GF-D8 (cell line): ENCODE results near the gene MAP3K20.
"Not testable (repeated sequence)": the region's sequence is repeated elsewhere in the genome, so short reads cannot be mapped to it uniquely, and the experiment has no call there.

Experiments
- DNase-seq: peaks from one replicate; lab custom pipeline; 2025; lab: John Stamatoyannopoulos, UW

Gene MAP3K20

DNA sequence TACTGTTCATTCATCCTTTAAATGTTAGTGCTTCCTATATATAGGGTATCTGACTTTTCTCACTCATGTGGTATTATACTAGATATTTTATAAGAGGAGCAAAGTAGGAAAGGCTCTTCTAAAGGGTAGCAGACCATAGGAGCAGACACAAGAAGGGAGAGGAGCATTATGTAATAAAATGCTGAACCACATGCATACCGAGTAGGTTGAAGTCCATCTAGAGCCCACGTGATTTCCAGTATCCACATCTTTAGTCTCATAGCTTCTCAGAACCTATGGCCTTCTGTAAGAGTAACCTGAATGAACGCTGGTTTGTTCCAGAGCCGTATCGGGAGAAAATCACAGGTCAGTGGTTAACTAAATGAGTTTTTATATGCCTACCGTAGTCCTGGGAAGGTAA lies 85.9 kb downstream of the MAP3K20 start:
- DNase-seq, result no peak

DNA sequence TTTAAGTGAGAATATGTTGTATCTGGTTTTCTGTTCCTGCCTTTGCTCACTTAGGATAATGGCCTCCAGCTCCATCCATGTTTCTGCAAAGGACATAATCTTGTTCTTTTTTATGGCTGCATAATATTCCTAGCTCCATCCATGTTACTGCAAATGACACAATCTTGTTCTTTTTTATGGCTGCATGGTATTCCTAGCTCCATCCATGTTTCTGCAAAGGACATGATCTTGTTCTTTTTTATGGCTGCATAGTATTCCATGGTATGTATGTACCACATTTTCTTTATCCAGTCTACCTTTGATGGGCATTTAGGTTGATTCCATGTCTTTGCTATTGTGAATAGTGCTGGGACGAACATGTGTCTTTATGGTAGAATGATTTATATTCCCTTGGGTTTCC lies 87.7 kb downstream of the MAP3K20 start:
- DNase-seq, result not testable (repeated sequence)

DNA sequence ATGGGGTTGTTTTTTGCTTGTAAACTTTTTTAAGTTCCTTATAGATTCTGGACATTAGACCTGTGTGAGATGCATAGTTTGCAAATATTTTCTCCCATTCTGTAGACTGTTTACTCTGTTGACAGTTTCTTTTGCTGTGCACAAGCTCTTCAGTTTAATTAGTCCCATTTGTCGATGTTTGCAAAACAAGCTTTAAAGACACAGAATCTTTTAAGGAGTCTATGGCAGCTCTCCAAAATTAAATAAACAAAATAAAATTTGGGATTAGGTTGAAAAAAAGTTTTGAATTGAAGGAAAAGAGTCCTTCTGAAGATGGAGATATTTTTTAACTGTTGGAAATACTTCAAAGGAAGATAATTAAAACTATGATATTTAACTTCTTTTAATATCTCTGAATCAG lies 88.8 kb downstream of the MAP3K20 start:
- no peak for DNase-seq

DNA sequence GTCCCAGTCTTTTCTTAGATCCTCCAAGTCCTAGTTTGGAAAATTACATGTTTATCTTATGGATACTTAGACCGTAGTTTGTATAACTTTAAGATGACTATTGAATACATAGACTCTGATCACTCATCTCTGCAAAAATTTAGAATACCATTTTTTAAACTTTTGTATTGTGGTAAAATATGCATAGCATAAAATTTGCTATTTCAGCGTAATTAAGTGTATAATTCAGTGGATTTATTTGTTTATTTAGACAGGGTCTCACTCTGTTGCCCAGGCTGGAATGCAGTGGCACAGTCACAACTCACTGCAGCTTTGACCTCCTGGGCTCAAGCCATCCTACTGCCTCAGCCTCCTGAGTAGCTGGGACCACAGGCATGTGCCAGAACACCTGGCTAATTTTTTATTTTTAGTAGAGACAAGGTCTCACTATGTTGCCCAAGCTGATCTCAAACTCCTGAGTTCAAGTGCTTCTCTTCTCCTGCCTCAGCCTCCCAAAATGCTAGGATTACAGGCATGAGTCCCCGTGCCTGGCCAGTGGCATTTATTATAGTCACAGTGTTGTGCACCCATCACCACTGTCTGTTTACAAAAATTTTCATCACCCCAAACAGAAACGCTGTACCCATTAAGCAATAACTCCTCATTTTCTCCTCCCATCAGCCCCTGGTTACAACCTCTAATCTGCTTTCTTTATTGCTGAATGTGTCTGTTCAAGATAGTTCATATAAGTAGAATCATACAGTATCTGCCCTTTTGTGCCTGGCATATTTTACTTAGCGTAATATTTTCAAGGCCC lies 90.0 kb downstream of the MAP3K20 start:
- DNase-seq, result no peak

DNA sequence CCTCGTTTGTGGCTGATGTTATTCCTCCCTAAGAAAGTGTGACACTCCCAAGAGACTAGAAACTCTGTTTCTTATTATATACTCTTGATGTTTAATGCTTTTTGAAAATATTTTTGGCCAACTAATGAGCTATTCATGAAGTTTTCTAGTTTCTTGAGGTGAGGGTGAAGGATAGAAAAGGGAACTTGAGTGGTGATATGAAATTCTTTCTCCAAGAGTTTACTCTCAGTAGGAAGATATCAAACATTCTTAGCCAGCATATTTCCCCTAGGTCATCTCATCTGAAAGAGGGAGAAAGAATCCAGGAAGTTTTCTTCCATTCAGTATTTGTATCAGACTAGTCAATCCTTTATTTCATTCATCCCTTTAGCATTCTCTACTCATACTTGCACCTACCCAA lies 95.7 kb downstream of the MAP3K20 start:
- DNase-seq, result no peak

DNA sequence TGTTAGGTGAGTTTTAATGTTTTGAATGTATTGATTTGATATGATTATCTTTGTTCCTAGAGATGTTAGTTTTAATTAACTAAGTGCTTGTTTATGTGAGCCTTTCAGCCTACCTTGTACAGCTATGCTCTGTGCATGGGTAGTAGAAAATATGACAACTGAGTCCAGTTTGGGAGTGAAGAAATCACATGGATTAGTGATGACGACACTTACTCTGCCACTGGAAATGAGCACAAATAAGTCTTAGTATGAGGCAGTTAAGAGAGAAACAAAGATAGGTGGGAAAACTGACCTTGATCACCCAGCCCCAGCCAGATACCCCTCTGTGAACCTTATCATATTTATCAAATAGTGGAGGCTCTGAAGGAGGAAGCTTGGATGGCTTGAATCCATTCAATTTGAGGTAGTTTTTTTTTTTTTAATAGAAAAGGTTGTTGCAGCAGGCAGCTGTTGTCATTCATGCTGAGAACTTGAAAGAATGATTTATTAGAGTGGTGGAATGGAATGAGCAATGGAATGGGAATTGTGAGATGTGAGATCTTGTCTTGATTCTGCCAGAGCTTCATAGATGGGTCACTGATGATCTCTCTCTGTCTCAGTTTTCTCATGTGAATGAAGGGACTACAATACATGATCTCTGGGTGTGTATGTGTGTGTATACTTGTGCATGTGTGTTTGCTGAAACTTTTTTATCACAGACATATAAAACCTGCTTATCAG lies 96.4 kb downstream of the MAP3K20 start:
- no peak for DNase-seq

DNA sequence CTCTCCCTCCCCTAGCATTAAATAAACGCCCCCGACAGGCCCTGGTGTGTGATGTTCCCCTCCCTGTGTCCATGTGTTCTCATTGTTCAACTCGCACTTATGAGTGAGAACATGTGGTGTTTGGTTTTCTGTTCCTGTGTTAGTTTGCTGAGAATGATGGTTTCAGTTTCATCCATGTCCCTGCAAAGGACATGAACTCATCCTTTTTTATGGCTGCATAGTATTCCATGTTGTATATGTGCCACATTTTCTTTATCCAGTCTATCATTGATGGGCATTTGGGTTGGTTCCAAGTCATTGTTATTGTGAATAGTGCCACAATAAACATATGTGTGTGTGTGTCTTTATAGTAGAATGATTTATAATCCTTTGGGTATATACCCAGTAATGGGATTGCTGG lies 98.7 kb downstream of the MAP3K20 start:
- not testable (repeated sequence) for DNase-seq

DNA sequence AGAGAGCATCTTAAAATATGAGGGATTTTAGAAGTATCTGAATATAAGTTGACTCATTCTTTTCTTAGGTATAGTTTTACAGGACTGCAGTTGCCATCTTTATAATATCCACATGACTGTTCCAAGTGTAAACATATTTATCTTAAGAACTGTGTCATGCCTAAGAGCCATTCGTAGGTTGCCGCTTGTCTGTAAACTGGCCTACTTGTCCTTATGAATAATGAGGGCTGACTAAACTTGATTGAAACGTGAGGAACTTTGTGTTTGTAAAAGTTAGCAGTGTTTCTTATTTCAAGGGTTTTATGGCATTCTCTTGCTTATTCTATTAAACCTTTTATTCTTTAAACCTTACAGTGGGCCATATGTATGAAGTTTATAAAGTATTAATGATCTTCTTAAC lies 99.6 kb downstream of the MAP3K20 start:
- no peak for DNase-seq

DNA sequence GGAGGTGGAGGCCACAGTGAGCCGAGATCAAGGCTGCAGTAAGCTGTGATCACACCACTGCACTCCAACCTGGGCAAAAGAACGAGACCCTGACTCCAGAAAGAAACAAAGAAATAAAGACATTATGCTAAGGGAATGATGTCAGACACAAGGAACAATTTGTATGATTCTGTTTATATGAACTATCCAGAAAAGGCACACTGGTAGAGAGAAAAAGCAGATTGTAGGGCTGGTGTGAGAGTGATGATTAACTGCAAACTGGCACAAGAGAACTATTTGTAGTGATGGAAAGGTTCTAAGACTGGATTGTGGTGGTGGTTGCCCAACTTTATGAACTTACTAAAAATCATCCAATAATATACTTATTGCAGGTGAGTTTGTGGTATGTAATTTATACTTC lies 106.3 kb downstream of the MAP3K20 start:
- DNase-seq, result no peak

DNA sequence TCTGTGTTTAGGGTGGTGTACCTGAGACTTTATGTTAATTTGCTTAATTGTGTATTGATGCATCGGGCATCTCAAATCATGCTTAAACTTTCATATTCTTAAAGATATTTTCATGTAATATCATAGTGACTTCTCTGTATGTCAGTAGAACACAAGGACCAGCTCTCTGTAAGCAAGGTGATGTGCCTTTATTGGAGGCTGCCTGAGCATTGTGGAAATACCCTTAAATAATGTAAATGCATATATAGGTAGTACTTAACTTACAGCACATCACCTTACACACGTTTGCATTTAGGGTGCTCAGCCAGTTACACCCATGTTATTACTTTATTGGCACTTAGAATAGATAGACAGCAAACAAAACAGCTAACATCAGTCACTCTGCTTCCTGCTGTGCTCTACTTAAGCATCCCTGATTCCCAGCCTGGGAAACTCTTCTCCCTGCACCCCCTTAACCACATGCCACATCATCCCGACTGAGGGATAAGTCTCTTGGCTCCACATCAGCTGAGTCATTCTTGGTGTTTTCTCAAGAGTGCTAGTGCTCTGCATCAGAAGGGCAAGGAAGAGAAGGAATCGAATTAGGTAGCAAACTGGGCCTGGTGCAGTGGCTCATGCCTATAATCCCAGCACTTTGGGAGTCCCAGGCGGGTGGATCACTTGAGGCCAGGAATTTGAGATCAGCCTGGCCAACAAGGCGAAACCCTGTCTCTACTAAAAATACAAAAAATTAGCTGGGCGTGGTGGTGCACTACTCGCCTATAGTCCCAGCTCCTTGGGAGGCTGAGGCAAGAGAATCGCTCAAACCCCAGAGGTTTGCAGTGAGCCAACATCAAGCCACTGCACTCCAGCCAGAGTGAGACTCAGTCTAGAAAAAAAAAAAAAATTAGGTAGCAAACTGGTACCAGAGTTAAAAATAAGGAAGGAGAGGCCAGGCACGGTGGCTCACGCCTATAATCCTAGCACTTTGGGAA lies 108.7 kb downstream of the MAP3K20 start:
- no peak for DNase-seq

DNA sequence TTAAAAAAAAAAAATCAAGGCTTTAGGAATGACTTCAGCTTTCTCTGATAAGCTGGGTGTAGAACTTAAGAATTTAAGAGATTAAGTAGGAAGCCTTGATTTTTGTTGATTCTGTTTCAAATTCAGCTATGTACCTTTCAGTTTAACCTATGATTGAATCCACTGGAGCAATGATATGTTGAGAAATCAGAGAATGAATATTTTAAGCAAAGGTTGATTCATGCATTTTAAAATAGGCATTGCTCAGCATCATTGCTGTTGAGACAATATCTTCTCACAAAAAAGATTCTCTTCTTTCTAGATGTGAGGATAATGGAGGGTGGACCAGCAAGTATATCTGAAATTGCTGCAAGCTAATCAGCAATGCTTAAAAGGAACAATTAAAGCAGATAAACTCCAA lies 109.8 kb downstream of the MAP3K20 start:
- DNase-seq, result no peak

DNA sequence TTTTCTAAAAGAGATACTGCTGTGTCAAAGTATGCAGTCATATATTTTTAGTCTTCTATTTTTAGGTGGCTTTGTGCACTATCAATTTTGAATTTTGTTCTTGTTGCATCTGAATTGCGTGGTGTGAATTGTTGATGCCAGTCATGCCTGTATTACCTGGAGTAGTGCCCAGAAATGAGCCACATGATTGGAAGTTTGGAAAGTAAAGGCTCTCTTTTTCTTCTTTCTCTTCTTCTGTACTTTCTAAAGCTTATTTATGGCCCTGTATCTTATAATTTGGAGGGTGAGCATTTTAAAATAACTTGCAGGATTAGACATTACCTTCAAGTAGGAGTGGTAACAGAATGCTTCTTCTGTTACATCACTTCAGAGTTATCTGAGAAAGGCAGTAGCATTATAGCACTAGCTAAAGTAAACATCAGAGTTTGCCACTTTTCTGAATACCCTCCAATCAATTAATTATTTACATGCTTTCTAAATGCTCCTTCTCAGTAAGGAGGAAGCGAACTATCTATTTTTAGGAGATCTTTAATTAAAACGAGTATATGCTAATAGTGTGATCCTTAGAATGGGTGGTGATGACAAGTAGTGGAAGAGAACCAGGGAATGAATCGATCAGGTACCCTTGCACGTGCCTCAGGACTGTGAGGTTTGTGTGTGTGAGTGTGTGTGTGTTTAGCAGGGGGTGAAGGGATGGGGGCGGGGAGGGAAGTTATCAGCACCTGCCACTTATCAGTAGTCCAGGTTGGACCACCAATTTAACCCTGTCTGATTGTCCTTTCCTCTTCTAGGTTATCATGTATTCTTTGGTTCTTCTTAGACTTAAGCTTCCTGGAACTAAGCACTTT lies 112.5 kb downstream of the MAP3K20 start:
- DNase-seq, result no peak

DNA sequence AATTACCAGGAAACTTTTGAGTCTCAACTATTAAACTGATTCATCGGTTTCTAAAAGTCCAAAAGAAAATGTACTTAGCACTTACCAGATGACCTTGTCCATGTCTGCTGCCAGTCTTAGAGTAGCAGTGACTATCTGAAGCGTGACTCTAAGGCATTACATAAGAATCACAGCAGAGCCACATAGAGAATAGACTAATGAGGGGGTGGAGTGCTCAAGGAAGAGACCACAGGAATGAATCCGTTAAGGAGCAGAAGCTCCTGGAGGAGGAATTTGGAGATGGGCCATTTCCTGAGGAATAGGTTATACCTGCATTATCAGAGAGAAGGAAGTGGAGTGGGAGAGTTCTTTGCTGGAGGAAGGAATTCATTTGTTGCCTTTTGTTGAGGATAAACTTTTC lies 116.0 kb downstream of the MAP3K20 start:
- no peak for DNase-seq

DNA sequence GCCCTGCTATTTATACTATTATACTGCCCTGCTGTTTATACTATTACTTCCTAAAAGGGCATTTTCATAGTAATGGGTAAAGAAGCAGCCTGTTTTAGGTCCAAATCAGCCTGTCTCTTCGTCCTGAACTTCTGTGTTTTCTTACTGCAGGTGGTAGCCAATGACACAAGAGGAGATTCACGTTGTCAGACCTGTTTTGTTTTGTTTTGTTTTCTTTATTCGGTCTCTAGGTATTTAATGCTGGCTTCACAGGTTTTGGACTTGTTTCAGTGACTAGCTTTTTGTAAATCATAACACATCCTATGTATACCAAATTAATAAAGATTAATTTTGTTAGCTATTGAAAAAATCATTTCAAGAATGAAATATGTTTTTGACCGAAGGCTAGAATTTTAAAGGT lies 116.4 kb downstream of the MAP3K20 start:
- DNase-seq, result no peak

DNA sequence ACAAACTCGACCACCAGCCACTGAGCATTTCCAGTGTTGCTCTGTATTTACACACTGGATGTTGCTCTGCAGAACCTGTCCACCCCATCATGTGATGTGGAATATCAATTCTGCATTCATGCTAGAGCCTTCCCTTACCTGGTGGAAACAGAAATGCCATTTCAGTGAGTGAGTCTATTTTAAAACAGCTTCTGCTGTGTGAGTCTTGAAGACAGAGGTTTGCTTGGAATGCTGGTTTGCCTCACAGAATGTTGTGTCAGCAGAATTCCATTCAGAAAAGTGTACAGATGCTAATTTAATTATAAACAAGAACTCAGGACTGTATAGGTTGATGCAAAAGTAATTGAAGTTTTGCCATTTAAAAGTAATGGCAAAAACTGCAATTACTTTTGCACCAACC lies 118.3 kb downstream of the MAP3K20 start:
- DNase-seq, result no peak

DNA sequence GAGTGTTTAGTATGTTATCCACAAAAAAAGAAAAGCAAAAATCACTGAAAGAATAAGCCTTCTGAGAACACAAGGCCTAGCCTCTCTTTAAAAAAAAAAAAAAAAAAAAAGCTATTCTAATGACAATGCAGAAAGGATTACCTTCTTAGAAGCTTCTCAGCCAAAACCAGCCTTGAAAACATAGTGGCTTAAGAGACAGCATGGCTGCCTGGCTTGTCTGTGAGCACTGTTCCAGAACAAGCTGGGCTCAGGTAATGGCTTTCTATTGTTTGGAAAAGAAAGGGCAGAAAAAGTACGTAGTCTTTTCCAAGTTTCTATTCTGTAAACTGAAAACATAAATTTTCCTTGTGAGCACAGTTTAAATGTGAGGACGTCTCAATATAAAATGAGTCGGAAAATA lies 119.5 kb downstream of the MAP3K20 start:
- DNase-seq, result no peak

DNA sequence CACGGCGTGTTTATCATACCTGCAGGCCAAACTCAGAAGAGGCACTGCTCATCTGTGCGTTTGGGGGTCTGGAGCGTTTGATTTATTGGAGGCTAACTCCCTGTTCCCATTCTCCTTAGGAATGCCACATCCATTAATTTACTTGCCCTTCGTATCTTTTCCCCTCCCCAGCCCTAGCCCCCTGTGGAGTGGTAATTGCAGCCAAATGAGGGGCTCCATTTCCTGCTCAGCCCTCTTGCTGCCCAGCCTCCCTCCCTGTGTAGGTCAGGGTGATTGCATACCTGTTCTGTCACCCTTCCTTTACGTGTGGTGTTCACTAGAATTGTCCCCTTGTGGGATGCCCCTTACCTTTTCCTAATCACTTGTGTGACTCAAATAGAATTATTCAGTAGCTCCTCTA lies 120.4 kb downstream of the MAP3K20 start:
- no peak for DNase-seq

DNA sequence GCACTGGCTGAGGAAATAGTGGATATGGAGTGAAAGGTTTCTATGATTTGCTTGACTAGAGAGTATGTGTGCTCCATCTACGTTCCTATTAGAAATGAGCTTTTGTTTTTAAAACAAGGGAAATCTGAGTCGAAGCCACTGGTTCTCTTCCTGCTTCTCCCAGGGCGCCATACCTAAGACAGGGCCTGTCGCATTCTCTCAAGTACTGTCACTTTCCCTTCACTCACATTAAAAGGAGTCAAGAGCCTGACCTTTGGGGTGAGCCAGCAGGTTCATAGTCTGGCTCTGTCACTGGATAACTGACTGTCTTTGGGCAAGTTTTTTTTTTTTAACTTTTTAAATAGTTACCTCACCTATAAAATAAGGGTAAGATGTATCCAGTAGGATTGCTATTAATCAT lies 121.0 kb downstream of the MAP3K20 start:
- DNase-seq, result no peak

DNA sequence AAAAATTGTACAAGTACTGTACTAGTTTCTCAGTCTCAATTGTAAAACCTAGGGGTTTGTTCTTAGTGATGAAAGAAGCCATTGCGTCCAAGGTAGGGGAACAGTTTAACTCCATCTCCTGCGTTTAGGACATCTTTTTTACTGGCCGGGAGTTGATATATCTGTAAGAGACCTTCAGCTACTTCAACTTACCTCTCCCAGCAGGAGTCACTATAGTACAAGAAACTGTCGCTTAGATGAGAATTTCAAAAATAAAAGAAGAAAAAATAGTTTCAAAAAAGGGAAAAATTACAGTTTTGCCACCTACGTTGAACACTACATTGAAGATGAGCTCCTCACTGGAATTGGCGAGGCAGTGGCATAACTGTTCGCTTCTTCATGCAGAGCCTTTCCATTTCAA lies 122.7 kb downstream of the MAP3K20 start:
- no peak for DNase-seq

DNA sequence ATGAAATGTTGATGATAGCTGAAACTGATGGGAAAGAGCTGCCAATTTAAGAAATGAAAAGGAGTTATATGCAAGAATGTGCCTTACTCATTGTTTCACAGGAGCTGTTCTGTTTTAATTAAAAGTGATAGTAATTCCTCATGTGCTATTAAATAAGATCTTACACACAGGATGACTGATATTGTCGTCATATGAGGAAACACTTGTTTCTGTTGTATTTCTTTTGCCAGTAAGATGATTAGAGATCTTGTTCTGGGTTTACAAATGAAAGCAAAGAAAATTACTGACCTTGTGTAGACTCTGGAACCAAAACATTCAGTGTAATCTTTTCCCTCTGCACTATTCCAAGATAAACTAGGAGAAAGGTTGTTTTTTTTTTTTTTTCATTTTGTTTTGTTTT lies 123.6 kb downstream of the MAP3K20 start:
- DNase-seq, result no peak

DNA sequence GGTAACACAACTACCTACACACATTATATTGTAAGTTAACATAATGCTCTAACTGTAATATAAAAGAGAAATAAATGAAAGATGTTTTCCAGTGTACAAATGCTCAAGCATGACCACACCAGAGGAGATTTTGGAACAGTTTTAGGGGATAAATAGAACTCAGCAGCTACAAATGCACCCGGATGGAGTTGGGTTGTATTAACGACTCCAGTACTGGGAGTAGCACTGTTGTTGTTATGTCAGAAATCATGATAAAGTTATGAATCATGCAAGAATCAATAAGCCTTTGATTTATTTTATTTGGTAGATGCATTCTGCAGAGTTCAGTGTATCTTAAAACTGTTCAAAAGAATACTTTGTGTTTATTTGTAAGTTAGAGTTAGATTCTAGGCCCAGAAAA lies 126.9 kb downstream of the MAP3K20 start:
- no peak for DNase-seq

DNA sequence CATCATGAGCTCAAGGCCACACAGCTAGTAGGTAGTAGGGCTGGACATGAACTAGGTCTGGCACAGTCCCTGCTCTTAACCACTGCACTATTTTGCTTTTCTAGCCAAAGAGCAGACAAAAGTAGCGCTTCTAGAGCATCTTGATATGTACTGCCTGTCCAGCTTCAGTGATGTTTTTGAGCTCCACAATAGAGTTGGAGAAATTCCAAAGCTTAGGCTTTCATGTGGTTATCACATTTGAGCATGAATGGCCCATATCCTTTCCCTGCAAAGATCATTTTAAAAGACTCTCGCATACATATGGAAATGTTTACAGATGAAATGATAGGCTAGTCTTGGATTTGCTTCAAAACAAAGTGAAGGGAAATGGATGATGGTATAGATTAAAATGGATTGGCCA lies 128.7 kb downstream of the MAP3K20 start:
- no peak for DNase-seq
